Glomerular endothelial cell (primary cell): ENCODE results near the gene ICA1L. TPM values are rescaled to one million over a fixed set of nuclear protein-coding genes. Genes with fewer than 3 reads are reported as not detected.

Experiments
- DNase-seq: peaks from one replicate; pipeline ENCODE4 v3.0.0-alpha.2; 2011; ENCODE audit warnings: low read depth, low spot score; ENCODE audit errors: extremely low read depth
- total RNA-seq: library from RNA; depleted of rRNA; stranded (reverse); fragments of >200 nt; gene quantifications from 2 replicates; pipeline ENCODE4 v1.2.3, GENCODE V29; 2015

Gene ICA1L
- total RNA-seq, 1 donor from 2014 or later: 3.6 TPM

DNA sequence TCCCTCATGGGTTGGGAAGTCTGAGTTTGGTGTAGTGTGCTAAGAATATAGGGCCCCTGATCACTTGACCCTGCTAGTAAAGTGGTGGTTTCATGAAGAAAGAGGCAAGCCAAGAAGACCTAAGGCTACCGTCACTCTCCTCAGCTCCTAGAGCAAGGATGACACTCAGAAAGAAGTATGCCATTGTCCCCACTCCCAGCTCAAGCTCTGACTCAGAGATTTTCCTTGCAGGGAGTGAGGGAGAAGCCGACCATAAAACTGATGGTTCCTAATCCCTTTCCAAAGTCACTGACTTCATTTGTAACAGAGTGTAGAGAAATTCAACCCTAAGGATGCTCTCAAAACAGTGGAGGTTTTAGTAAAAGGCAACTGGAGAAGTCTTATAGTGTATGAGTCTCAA is 80.9 kb downstream of the ICA1L start:
- no peak for DNase-seq

DNA sequence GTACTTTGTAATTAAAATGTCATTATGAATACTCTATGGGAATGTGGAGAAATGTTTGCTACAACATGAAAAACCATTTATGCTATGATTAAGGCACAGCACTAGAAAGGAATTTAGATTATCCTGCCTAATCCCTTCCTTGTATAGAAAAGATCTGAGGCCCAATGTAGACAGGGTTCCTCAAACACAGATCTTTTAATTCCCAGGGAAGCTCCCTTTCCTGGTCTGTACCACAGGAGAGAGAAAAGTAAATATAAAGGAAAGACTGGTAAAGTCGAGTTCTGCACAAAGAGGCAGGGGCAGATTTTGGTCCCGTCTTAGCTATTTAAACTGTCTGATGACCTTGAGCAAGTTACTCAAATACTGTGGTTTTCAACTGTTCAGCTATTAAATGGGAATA is 84.7 kb downstream of the ICA1L start:
- no peak for DNase-seq

DNA sequence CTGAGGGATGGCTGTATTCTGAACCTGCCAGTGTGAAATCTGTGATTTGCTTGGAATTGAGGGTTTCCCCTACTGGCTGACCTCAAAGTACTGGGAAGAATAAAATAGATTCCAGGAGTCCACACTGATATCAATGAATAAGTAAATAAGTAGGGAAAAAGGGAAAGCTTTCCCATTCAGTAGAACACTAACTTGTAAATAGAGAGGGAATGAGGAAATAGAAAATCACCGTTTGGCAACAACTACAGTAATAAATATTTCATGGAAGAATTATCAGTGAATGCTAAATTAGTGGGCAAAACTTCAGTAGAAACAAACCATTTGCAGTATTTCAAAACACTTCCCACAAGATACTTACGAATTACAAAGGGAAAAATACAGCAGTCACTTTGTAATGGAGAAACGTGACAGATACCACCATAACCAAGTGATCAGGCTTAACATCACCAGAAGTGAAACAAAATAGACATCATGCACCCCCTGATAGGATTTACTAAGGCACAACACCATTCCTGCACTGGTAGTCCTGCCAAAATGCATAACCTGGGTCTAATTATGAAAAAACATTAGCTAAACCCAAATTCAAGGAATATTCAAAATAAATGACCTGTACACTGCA is 88.5 kb downstream of the ICA1L start:
- DNase-seq: no peak

DNA sequence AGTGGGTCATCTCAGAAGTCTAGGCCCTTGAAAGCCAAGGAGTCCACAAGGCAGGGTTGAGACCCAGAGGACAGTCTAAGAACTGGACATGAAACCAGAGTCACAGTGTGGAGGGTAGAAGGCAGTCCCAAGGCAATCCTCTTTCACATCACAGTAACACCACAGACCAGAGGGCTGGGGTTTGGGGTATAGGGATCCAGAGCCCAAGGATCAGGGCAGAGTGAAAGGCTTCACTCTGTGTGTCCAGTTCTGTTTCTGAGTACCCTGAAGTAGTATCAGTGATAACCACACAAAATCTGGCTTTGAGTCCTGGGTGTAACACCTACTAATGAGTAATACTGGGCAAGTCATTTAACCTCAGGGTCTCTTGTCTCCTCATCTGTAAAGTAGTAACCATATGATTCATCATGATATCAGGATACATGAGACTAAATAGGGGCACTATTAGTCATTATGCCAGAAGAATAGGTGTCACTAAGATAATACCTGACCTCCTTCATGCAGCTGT is 91.0 kb downstream of the ICA1L start:
- DNase-seq: no peak

DNA sequence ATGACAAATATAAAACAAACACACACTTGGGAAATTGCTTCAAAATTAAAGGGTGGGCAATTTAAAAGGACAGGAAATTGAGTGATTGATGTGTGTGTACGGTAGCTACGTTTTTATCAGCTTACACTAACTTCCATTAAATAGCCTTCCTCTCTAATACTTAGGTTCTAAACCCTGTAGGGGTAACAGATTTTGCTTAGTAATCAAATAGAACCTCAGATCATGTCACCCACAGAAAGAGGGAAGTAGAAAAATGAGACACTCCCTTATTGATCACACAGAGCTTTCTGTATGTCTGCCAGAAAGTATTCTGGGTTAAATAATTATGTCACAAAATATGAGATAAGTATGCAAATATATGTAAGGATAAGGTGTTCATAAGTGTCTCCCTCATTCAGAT is 93.3 kb downstream of the ICA1L start:
- DNase-seq: no peak

DNA sequence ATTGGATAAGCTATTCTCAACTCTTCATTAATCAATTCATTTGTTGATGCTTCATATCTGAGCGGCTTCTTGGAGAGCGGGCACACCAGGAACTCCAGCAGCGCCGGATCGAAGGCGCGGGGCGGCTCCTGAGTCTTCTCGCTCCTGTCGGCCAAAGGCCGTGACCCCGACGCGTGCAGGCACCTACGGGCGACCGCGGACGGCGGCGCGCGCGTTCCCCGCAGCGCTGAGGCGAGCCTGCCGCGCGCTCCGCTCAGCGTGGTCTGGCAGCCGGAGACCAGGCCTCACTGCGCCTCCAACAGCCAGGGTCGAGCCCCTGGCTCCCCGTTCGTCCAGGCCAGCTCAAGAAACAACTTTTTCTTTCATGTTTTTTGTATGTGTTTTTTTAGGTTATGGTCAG is 97.5 kb downstream of the ICA1L start:
- no peak for DNase-seq

DNA sequence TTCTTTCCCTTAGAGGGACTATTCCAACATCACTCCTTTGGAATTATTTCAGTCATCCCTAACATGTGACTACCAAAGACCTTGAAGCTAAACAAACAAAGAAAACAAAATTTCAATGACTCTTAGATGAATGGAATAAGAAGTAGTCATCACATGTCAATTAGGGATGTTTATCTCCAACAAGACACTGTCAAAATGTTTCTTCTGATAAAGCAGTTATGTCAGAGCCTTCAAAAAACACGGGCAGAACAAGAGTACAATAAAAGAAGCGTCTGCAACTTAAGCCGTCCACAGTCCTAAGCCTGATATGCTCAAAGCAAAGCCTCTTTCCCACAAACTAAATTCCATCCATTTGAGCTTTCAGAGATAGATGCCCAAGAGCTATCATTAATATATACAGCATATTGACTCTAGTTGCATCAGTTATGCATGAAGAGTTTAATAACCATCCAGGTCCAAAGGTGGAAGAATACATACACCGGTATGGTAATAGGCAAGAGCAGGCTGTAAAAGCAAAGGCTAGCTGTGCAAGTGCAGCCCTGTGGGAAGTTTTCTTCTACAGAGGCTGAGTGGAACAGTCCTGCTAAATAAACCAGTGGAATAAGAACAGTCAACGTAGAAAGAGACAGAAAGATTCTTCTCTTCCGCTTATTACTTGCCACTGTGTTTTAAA is 98.1 kb downstream of the ICA1L start:
- no peak for DNase-seq

DNA sequence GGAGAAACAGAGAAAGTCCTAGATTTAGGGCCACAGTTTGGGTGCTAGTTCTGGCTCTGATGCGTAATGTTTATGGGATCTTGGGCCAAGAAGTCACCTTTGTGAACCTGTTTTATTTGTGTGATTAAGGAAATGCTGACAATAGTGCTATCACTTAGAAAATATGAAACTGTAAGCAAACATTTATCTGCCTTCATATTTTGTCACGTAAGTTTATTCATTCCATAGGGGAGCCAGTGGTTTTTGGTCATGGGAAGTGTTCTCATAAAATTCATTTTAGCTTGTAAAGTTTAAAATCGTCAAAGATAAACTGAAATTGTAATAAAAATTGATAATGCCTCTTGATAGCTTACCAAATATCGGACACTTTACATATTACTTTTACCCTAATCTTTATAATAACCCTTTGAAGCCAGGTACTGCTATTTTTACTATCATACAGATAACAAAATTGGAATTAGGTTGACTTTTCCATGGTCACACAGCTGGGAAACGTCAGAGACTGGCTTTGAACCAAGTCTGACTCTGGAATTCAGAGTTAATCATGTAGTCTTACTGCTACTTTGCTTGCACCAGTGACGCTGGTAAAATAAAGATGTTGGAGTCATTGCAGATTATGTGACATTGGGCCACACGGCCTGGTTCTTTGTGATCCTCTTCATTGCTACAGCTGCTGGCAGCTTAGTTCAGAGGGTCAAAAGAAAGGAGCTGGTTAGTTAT is 99.7 kb downstream of the ICA1L start:
- no peak for DNase-seq

DNA sequence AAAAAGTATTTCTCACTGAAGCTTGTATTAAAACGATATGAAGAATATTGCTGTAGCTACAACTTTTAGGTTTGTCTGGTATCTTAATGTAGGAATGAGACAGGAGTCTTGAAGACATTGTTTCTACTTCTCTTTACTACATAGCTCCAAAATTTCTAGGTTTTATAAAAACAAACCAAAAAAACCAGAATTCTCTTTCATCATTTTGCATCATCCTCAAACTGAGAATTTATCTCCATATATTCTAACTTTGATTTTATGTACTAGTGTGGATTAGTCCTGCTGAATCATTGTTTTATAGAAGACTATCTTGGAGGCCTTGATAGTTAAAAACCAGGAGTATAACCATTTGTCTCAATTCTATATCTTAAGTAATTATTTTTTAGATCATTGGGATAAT is 100.2 kb downstream of the ICA1L start:
- no peak for DNase-seq

DNA sequence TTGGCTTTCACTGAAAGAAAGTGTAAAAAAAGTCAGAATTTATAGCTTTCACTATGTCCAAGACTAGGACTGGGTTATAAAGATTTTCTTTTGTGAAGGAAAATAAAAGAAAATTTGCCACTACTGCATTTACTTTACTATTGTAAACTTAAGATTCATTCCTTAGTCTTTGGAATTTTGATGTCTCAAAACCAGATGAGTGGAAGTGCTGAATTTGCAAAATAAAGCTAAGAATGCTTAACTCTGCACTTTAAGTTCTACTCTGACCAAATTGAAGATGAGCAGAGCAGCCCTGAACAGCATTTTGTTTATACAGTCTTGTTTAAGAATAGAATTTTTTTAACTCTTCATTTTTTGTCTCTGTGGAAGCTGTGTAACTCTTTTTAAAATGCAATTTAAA is 102.4 kb downstream of the ICA1L start:
- DNase-seq: no peak

DNA sequence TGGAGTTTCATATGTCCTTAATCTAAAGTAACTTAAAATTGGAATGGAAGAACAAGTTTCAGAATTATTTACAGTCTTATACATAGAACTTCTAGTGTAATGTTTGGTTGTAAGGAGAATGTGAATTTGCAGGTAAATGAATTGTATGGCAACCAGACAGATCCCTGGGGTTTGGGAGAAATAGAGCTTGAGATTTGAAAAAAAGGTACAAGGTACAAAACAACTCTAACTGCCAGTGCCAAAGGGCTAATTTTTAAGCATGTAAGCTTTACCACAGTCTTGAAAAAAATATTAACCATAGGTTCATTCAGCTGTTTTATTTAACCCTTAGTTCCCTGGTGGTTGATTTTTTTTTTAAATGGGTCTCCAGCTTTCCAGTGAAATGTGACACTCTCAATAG is 103.3 kb downstream of the ICA1L start:
- no peak for DNase-seq

DNA sequence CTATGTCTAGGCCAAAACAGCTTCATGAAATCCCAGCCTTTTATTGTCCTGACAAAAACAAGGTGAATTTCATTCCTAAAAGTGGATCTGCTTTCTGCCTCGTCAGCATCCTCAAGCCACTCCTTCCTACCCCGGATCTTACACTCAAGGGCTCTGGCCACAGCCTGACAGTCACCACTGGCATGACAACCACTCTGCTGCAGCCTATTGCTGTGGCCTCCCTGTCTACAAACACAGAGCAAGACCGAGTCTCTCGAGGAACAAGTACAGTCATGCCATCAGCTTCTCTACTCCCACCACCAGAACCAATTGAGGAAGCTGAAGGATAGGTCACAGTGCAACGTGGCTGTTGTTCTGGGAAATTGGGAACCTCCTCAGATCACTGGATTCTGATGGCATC is 106.1 kb downstream of the ICA1L start:
- DNase-seq: no peak

DNA sequence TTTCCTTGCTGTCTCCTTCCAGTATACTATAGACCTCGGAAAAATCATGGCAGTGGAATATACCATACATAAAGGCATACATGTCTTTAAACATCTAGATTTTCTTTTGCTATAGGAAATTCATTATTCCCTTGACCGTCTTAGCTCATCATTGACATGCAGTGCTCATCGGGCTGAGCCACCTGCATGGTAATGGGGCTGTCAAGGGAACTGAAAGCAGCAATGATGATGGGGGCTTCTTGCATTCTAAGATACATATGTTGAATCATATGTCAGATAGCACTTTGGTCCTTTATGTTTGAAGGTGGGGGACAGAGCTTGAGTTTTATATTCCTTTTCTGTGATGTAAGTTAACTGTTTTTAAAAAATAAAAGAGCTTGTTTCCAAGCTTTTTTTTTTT is 106.6 kb downstream of the ICA1L start:
- DNase-seq: no peak

DNA sequence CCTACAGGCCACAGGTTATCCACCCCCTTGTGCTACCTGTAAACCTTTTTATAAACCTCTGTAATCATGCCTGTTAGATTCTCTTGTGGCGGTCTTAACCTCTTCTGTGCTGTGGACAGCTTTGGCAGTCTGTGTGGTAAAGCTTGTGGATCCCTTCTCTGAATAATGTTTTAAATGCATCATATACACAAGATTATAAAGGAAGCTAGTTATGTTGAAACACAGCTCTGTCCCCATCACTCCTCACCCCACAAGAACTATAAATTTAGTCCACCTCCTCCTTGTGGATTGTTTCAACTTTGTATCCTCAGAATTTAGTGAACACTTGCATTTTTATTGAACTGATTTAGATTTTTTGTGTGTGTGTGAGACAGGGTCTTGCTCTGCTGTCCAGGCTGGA is 107.7 kb downstream of the ICA1L start:
- no peak for DNase-seq

DNA sequence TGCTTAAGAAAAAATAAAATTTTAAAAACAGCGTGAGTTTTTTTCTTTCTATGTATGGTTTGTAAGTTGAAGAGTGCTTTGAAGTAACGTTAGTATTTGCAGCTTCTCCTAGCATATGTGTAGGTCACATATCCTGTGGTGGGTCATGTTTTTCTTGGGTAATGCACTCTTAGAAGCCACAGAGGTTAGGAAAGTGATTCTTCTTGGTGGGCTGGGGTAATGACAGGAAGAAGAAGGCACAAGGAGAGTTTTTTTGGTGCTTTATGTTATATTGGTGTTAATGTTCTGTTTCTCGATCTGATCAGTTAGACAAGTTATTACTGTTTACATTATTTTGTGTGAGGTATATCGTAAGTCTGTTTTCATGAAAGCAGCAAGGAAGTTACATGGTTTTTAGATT is 109.0 kb downstream of the ICA1L start:
- DNase-seq: no peak

DNA sequence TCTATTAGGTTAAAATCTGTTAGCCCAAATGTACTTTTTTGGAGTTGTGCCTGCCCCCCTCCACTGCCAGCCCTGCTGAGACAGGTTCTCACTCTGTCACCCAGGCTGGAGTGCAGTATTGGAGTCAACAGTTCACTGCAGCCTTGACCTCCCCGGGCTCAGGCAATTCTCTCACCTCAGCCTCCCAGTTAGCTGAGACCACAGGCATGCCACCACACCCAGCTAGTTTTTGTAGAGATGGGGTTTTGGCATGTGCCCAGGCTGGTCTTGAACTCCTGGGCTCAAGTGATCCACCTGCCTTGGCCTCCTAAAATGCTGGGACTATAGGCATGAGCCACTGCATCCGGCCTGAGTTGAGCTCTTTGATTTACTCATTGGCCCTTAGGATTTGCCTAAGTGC is 110.7 kb downstream of the ICA1L start:
- no peak for DNase-seq

DNA sequence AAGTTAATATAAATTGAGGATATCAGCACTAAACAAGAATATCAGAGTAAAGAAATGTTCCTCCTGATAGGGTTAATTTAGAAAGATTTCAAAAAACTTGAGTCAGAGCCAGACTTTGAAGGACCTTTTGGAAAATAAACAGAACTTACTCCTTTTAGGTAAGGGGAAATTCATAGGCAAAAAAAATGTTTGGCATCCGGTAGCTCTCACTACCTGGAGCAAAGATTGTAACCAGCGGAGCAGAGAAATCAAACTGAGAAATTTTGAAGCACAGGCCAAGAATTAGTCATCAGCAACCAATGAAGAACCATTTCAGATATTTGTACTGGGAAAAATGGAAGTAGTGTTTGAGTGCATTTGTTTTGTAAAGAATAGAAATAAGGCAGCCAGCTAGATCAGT is 113.0 kb downstream of the ICA1L start:
- DNase-seq: no peak

DNA sequence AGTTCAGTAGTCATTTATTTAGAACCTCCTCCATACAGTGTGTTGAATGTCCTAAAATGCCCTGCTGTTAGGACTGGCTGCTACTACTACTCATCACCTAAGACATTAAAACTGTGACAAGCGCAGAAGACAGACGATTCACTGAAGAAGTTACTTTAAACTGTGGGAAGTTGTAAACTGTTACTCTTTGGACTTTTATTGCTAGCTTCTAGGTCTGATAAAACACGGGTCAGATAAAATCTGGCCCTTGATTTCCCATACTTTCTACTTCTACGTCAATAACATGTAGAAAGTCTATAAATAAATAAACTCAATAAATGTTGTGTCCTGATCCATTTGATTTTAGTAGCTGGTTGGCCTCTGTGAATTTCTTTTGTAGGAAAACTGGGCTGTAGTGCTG is 113.4 kb downstream of the ICA1L start:
- no peak for DNase-seq

DNA sequence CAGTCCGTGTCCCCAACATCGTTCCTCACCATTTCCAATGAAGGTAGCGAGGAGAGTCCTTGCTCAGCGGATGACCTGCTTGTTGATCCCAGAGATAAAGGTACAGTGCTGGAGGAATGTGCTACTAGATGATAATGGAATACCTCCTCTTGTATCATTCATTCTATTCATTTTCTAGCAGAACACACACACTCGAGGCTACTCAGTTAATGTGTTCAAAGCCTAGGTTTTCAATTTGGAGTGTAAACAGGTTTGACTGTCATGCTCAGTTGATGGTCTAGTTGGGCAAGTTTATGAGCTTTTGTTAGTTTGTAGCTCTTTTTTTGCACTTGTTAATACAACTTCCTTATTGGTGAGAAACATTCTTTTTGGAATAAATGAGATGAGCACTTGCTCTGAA is 114.2 kb downstream of the ICA1L start:
- no peak for DNase-seq

DNA sequence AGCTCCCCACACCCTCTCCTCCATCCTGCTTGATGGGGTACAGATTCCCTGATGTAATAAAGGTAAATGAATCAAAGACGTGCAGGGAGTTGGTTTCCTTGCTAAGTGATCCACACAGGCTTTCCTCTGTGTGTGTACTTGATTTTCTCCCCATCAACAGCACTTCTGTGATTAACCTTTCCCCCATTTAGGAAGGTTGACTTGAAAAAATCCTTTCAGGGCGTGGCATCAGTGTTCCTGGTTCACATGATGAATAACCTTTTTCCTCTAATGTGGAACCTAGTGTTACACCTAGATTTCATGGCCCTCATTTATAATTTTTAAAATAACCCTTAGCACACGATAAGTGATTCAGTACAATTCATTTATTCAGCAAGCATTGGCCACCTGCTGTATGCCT is 115.0 kb downstream of the ICA1L start:
- no peak for DNase-seq

DNA sequence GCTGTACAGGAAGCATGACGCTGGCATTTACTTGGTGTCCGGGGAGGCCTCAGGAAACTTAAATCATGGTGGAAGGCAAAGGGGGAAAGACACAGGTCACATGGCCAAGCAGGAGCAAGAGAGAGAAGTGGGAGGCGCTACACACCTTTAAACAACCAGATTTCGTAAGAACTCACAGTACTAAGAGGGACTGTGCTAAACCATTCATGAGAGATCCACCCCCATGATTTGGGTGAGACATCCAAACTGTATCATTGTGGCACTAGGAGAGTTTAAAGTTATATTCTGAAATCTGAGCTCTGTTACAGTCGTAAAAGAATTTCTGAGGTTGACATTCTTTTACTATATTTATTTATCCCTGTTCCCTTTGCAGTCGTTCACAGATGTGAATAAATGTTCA is 116.6 kb downstream of the ICA1L start:
- no peak for DNase-seq

DNA sequence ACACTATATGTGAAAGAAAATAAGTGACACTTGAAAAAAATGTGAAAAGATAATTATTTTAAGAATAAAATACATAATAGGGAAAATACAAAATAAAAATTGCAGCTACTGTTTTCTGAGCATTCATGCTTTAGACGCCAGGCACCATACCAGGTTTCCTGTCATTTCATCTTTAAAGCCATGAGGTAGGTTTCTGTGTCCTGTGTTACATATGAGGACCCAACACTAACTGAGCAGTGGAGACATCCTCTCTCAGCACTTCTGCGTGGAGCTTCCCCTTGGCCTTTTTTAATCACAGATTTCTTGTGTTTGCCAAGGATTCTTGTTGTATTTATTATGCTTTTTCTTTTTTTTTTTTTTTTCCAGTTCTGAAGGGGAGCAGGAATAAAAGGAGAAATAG is 119.5 kb downstream of the ICA1L start:
- no peak for DNase-seq
